DMS53 (cell line): ENCODE results near the gene FYN.

Source experiments
- DNase-seq: peaks from one replicate; lab custom pipeline; 2025; lab: John Stamatoyannopoulos, UW

FYN gene

DNA sequence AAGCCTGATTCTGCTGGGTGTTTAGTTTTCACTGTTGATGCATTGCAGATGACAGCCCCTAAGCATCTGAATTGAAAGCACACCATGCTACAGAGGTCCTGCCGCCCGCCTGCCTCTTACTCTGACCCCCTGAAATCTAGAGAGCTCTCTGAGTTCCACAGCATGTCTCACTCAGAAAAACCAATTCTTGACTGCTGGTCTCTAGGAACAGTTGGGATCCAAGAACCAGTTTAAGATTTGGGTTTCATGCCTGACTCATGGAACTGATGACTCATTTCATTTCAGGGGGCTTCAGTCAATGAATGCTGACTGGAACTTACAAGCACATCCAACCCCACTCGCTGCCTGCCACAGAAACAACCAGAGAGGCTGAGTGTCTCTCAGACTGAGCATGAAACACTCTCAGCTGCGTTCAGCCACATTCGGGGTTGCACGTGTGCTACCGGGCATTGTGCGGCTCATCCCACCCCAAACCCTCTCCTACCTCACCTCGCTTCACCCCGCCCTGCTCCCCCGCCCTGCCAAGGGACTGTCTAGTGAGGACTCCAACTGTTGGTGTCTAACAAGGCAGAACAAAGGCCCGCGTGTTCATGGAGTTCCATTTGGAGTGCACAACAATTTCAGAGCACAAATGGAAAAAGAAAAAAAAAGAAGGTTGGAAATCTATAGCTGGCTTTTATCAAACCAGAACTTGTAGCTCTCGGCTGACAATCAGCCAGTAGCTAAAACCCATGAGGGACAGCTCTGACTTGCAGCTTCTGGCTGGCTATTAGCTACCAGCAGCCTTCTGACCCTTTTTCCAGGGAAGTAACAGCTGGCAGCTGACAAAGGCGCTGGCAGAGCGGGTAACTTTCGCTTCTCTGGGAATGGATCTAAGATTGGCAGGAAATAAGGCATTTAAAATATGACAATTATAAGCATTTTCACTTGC lies 247.5 kb downstream of the FYN start:
- DNase-seq = no peak

- no peak for DNase-seq
Observed at GRCh38 chr6:111625099-111625416, 248.2 kb downstream of the FYN start.

DNA sequence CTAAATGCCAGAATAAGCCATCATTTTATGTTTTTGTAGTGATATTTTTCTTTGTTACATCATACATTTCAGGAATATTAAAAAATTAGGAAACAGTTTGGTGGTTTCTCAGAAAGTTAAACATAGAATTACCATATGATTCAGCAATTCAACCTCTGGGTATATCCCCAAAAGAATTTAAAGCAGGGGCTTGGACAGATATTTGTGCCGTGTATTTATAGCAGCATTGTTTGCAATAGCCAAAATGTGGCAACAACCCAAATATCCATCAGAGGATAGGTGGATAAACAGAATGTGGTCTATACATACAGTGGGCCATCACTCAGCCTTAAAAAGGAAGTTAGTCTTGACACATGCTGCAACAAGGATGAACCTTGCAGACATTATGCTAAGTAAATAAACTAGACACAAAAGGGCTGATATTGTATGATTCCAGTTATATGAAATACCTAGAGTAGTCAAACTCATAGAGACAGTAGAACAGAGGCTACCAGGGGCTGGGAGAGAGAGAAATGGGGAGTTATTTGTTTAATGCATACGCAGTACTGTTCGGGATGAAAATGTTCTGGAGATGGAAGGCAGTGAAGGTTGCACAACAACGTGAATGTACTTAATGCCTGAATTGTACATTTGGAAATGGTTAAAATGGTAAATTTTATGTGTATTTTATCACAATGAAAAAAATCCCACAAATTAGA lies 248.7 kb downstream of the FYN start:
- no peak for DNase-seq

GRCh38 chr6:111623046-111623718 lies 250.1 kb downstream of the FYN start:
- DNase-seq = no peak

- no peak for DNase-seq
Observed at GRCh38 chr6:111620169-111620568, 253.1 kb downstream of the FYN start.

DNA sequence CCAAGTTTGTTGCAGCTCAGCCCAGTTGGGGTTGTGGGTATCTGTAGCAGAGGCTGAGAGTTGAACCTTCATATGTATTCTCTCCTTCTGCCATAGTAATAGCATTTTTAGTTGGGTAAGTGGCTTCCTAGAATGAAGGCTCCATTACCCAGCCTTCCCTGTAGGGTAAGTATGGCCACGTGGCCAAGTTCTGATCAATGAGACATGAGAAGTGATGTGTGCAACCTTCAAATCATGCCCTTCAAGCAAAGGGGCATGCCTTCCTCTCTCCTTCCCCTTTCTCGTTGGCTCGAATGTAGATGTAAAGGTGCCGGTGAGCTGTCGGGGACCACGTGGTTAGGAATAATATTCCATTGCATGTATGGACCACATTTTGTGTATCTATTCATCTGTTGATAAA lies 254.8 kb downstream of the FYN start:
- DNase-seq = no peak

DNA sequence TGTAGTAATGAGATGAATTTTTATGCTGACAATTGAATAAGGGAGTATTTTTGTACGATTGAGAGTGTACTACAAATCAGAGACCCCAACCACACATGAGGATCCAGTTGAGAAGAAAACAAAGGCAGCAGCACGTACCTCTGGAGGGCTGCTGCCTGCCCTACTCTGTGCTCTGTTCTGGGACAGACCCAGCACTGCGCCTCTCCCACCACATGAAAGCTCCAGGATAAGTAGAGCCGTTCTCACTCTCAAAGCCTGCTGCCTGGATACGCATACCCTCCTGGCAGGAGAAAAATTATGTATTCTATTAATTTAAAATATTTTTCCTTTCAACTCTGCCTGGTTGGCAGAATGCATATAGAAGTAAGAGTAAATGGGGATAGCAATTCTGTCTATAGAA lies 256.1 kb downstream of the FYN start:
- DNase-seq = no peak

DNA sequence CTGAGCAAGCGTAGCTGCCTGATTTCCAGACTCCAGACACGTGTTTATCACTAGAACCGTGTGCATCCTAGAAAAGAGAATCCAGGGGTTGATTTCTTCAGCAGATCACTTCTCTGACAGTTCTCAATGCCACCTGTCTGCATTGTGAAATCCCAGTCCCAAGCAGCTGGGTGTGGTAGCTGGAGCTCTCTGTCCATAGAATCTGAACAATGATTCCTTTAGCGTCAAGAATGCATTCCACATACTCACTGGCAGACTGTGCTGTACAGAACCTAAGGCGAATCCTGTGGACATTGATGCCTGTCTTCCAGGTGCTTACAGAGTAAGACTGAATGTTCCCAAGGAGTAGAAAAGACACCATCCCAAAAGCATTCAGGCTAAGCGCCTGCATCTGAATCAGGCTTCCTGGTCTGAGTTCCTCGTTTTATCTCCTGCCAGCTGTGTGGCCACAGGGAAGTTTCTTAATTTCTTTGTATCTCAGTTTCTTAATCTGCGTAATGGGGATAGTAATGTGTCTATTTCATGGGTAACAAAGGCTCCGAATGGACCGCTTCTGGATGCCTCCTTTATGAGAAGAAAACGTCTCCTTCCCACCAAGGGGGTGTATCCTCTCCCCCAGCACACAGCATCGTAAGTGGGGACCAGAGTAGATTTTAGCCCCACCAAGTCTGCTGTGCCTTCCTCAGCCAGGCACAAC lies 257.2 kb downstream of the FYN start:
- DNase-seq = no peak

GRCh38 chr6:111614833-111615582 lies 258.2 kb downstream of the FYN start:
- DNase-seq = no peak

GRCh38 chr6:111612379-111612778 lies 260.9 kb downstream of the FYN start:
- DNase-seq = no peak

GRCh38 chr6:111610548-111611172 lies 262.6 kb downstream of the FYN start:
- no peak for DNase-seq
